Activated CD4-positive, alpha-beta T cell treated with anti-CD3 and anti-CD28 coated beads for 24 hours (primary cell): Measurements from ENCODE around the gene EFCAB5.
A peak's percentile ranks its signal among the peaks of the same experiment; 100 is the strongest.
"Not testable (repeated sequence)": the region's sequence is repeated elsewhere in the genome, so short reads cannot be mapped to it uniquely, and the experiment has no call there.

ENCODE experiments used
- DNase-seq, 2 donors: peaks; one replicate each; pipeline ENCODE4 v3.0.0-alpha.2; 2020; ENCODE audit warnings: low read depth in 2 of 2

EFCAB5 gene

DNA sequence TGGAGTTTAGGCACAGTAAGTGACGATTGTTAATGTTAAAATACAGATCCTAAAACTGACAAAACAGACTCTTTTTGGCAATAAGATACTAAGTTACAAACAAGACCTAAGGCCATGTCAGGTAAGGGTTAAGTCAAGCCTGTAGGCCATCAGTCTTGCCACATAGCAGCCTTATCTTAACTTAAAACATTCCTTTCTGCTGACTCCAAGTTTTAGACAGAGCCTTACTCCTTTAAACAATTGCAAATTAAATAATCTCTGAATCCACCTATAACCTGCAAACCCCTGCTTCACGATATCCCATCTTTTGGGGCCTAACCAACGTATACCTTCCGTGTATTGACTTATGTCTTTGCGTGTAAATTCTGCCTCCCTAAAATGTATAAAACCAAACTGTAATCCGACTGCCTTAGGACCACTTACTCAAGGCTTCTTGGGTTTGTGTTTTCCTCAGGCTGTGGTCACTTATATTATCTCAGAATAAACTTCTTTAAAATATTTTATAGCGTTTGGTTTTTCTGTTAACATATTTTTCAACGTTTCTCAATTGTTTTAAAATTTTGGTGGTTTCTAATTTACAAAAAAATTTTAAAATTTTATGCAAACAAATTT, 64.4 kb downstream of the EFCAB5 start:
- DNase-seq, result no peak

DNA sequence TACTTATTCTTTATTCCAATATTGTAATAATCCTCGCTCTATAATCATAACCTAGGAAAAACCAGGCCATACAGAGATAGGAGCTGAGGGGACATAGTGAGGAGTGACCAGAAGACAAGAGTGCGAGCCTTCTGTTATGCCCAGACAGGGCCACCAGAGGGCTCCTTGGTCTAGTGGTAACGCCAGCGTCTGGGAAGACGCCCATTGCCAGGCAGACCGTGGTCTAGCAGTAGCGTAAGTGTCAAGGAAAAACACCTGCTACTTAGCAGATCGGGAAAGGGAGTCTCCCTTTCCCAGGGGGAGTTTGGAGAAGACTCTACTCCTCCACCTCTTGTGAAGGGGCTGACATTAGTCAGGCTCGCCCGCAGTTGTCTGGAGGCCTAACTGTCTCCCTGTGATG, 70.5 kb downstream of the EFCAB5 start:
- DNase-seq, result not testable (repeated sequence)

DNA sequence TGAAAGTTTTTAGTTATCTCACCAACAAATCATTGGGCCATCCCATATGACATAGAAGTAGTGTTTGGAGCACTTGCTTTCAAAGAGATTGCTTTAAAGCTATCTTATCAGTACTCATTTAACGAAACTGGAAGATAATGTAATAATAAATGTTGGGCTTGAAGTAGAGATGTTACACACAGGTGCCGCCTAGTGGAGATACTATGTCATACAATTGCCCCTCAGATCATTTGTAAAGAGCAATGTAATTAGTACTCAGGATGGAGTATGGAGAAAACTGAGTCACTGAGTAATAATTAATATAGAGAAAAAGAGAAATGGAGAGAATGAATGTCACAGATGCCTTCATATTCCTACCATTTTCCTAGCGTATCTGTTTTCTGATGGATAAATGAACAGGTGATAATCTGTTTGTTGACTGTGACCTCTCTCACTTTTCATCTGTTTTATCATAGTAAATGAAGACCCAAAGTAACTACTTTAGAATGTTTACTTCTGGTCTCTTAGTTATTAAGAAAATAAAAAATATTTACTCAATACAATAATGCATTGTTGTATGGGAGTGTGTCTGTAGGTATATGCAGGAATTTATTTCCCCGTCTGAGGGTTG, 80.4 kb downstream of the EFCAB5 start:
- peak in 1 of 2 donors; percentile 12 for DNase-seq

DNA sequence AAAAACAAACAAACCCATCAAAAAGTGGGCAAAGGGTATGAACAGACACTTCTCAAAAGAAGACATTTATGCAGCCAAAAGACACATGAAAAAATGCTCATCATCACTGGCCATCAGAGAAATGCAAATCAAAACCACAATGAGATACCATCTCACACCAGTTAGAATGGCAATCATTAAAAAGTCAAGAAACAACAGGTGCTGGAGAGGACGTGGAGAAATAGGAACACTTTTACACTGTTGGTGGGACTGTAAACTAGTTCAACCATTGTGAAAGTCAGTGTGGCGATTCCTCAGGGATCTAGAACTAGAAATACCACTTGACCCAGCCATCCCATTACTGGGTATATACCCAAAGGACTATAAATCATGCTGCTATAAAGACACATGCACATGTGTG, 83.9 kb downstream of the EFCAB5 start:
- DNase-seq, result not testable (repeated sequence)

DNA sequence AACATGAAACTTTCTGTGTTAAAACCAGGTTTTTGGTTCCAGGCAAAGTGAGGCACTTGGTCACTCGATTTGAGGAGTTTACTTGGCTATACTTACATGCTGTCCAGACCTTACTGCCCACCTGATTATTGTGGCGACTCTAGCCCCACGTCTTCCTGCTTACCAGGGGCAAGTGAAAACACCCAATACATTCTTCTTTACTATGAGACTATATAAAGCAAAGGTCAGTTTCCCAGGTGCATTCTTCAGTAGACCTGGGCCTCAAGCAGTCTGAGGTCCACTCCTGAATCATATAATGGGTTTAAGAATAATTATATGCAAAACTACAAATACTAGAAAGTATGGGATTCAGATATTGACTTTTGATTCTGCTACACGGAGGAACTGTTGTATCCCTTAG, 86.2 kb downstream of the EFCAB5 start:
- no peak for DNase-seq

DNA sequence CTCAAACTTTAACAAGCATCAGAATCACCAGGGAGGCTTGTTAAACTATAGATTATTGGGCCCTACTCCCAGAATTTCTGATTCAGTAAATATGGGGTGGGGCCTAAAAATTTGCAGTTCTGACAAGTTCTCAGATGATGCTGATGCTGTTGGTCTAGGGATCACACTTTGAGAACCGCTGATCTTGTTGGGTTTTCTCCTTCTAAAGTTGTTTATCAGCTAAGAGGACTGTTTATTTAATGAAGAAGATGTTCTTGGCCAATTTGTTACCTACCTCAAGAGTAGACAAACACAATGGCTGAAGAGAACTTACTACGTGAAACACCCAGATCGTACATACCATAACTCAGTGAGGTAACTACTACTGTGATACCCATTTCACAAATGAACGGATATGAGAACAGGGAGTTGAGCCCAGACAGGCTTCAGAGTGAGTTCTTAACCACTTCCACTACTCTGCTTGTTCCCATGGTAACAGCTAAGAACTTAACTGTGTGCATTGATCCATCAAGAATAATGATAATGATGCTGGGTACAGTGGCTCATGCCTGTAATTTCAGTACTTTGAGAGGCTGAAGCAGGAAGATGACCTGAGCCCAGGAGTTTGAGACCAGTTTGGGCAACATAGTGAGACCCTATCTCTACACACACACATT, 89.9 kb downstream of the EFCAB5 start:
- no peak for DNase-seq

DNA sequence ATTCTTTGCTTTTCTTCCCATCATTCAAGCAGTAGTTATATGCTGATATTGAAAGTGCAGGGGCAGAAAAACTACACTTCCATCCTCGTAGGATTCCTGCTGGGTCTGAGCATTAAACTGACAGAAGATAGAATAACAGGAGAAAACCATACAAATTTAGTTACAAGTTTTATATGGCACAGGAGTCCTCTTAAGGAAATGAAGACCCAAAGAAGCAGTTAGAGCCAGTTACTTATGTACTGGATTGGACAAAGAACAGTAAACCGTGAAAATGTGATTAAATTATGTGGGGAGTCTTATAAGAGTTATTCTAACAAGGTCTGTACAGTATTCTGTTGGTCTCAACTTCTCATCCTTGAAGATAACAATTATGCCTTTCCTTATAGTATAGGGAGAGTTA, 93.9 kb downstream of the EFCAB5 start:
- no peak for DNase-seq

DNA sequence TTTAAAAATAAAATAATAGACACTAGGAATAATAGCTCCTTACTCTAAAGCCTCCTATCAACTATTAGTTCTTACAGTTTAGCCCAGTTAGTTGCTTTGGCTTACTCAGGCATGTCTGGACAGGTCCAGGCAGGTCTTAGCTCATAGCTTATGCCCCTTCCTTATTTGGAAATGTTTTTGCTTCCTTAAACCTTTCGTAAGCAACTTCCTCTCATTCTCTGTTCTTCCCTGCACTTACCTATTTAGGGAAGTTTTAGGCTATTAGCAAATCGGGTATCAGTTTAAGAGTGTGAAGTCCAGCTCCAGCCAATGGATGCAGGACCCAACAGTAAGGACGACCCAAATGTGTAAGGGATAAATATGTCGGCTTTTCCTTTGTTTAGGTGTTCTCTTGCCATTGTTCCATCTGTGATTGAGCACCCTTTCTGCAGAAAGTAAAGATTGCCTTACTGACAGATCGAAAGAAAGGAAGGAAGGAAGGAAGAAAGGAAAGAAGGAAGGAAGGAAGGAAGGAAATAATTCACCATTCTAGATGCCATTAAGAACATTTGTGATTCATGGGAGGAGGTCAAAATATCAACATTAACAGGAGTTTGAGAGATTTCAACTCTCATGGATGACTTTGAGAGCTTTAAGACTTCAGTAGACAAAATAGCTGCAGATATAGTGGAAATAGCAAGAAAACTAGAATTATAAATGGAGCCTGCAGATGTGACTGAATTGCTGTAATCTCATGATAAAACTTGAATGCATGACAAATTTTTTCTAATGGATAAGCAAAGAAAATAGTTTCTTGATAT, 99.5 kb downstream of the EFCAB5 start:
- DNase-seq, result not testable (repeated sequence)

DNA sequence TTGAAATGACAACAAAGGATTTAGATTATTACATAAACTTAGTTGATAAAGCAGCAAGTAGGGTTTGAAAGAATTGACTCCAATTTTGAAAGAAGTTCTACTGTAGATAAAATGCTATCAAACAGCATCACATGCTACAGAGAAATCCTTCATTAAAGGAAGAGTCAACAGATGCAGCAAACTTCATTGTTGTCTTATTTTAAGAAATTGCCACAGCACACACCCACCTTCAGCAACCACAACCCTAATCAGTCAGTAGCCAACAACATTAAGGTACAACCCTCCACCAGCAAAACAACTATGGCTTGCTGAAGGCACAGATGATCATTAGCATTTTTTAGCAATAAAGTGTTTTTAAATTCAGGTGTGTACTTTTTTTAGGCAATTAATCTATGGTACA, 100.1 kb downstream of the EFCAB5 start:
- no peak for DNase-seq

DNA sequence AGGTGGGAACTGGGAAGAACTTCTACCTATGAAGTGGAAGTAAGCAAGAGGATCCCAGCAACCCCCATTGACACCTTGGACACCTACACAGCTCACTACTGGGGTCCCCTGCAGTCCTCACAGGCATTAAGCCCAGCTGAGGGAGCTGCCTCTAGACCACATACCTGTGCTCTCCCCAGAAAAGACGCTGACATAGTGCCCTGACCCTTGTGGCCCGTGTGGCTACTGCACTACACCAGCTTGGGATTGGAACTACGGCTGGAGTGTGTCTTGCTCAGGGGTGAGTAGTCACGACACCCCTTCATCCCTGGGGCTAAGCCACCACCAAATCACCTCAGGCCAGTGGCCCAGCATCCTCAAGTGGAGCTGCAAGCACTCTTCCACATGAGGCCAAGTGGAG, 120.9 kb downstream of the EFCAB5 start:
- DNase-seq, result no peak

DNA sequence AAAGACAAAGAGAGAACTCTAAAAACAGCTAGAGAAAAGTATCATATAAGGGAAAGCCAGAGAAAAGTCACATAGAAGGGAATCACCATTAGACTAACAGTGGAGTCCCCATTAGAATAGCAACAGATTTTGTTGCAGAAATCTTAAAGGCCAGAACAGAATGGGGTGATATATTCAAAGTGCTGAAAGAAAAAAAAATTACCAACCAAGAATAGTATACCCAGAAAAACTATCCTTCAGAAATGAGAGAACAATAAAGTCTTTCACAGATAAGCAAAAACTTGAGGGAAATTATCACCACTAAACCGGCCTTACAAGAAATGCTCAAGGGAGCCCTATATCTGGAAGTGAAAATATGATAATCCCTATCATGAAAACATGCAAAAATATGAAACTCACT, 123.3 kb downstream of the EFCAB5 start:
- no peak for DNase-seq

DNA sequence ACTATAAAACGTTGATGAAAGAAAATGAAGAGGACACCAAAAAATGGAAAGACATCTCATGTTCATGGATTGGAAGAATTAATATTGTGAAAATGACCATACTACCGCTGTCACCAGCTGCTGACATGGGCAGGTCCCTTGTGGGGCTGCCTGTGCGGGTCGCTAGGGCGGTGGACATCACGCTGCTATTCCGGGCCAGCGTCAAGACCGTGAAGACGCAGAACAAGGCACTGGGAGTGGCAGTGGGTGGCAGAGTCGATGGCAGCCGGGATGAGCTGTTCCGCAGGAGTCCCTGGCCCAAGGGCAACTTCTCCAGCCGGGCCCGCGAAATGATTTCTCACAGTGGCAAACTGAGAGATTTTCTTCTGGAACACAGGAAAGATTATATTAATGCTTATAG, 127.0 kb downstream of the EFCAB5 start:
- no peak for DNase-seq

DNA sequence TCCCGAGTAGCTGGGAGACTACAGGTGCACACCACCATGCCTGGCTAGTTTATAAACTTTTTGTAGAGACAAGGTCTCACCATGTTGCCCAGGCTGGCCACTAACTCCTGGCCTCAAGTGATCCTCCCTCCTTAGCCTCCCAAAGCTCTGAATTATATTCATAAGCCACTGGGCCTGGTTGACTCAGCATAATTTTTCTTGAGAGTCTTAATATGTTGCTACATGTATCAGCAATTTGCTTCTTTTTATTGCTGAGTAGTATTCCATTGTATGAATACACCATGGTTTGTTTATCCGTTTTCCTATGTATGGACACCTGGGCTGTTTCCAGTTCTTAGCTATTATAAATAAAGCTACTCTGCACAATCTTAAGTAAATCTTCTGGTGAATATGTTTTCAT, 132.8 kb downstream of the EFCAB5 start:
- DNase-seq, result no peak

DNA sequence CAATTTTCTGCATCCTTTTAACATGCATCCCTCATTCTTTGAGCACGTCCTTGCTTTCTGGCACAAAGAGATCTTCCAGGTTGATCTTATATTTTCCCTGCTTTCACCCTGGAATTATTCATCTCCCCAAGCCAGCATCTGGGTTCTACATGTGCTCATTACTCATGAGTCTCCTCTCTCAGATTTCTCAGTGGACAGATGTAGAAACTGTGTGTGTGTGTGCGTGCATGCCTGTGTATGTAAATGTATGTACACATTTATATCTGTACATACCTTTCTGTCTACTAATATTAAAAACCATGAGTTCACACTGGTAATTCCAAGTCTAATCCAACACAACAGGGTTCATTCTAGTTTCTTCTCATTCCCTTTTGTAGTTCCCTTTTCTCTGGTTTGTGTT, 133.3 kb downstream of the EFCAB5 start:
- no peak for DNase-seq

DNA sequence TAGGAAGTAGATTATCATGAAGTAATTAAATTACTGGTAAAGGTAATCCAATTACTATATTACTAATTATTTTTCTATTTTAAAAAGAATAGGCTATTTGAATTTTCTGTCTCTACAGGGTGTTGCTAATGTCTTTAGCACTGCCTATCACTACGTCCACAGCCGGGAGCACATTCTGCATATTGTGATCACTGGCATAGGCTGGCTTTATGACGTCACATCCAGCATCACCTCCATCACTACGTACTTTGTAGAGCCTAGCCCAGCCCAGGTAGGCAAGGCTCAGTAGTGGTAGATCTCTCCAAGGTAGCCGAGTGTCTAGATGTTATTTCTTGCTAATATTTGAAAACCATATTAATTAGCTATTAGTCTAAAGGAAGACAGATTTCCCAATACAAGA, 141.3 kb downstream of the EFCAB5 start:
- no peak for DNase-seq

DNA sequence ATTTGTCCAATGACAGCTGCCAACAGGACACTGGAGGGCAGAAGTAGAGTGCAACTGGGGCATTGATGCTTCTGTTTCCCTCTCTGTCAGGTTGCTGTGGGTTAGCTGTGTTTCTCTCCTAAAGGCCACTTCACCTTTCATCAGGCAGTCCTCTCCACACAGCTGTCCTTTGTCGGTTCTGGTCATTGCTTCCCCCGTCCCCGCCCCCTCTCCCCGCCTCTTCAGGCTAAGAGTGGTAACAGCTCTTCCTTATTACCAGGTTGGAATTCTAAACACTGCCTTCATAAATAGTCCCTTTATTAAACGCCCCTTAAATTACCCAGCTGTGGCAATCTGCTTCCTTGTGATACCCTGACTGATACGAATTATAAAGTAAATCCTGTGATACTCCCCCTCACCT, 143.4 kb downstream of the EFCAB5 start:
- DNase-seq, result no peak

DNA sequence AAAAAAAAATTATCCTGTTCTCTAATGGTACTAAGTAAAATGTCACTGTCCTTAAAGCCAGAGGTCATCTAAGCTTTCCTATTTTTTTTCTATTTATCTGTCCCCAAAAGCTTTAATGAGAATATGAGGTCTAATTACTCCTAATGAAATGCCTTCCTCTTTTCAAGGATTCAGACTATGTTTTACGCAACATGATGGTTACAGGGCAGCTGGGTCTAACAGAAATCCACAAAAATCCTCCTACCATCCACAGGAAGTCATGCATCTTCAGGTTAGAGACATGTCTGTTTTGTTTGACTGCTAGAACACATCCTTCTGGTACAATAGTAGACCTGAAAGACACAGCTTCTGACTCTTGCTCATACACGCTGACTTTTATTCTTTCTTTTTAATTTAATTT, 145.5 kb downstream of the EFCAB5 start:
- no peak for DNase-seq

DNA sequence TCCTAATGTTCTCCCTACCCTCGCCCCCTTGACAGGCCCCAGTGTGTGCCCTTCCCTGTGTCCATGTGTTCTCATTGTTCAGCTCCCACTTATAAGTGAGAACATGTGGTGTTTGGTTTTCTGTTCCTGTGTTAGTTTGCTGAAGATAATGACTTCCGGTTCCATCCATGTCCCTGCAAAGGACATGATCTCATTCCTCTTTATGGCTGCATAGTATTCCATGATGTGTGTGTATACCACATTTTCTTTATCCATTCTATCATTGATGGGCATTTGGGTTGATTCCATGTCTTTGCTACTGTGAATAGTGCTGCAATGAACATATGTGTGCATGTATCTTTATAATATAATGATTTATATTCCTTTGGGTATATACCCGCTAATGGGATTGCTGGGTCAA, 146.0 kb downstream of the EFCAB5 start:
- not testable (repeated sequence) for DNase-seq

DNA sequence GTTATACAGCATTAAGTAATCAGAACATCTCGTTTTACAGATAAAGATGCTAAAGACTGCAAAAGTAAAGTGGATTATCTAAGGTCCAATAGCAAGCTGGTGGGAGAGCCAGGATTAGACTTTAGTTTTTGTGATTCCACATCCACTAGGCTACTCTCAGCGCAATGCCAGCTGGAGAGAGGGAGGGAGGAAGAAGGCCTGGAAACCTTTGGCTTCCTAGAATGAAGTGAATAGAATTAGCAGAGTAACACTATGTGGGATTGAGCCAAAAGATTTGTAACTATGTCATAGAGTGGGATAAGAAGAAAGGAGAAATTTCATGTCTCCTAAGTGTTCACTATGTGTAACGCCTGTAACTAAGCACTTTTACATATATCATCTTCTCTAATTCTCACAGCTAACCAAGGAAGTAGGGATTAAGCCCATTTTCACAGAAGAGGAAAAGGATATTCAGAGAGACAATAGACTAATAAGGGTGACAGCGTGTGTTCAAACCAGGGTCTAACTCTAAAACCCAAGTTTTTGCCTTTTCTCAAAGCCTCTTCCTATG, 149.8 kb downstream of the EFCAB5 start:
- no peak for DNase-seq

DNA sequence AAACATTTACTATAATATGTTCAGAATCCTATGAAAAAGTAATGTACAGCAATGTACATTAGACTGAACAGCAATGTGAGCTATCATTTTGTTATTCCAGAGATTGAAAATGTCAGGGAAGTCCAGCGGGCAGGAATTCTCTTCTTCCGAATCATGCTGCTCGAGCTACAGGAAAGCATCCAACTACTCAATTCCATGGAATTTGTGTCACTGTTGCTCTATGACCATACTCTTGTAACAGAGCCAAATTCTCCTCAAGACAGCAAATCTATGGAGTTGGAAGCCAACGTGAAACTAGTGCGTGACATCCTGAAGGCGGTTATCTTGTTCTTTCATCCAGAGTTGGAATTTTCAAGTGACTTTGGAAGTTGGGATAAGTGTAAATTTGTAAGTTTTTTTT, 150.3 kb downstream of the EFCAB5 start:
- DNase-seq, result no peak

DNA sequence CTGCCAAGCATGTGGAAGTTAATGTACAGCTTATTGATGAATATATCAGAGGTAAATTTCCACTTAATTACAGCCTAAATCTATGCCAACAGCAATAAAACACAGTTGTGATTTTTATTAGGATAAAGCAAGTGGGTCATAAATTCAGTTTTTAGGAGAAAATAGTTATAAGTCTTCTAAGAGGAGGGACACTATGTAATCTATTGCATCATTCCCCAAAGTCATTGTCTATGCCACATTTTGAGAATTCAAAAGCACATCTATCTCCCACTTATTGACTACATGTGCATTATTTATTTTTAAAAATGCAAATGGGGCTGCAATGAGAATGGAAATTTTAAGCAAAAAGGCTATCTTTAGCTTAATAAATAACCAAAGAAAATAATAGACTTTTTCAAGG, 151.5 kb downstream of the EFCAB5 start:
- no peak for DNase-seq

DNA sequence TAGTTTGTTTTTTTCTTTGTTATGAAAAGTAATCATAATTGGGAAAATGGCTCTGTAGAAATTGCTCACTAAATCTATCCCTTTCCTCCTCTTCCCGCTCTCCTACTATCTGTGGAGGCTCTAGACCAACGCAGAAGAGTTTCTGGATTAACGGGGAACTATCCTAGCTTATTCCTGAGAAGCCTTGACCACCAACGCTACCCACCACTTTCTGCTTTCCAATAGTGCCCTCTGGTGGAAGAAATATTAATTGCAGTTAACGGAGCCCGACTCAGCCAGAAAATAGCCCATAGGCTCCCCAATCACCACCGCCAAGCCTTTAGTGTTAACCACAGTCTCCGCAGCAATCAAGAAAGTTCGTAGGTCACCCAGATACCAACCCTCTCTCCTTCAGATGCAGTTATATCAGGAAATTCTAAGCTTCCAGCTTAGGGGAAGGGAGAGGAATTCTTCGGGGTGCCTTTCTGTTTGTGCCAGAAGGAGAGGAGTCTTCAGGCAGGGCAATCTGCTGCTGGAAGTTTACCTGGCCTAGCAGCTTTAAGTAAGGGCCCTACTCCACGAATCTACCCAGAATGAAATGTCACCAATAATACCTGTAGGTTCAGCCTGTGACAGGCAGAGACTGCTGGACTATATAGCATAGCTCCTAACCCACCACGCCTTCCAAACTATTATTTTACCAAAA, 152.2 kb downstream of the EFCAB5 start:
- DNase-seq, result peak; percentile 3 to 47
